Activated CD4-positive, alpha-beta T cell treated with anti-CD3 and anti-CD28 coated beads, Interleukin-2, amount 10 ng/mL, durations not matched to agents 7 days and 5 days (primary cell): ENCODE results near the gene C1QTNF3. TPM values are rescaled to one million over a fixed set of nuclear protein-coding genes. Genes with fewer than 3 reads are reported as not detected.
"Not testable (repeated sequence)": the region's sequence is repeated elsewhere in the genome, so short reads cannot be mapped to it uniquely, and the experiment has no call there.

Source experiments
- CTCF ChIA-PET: fragments of 350-600 bp; sonication (Branson Sonifier 250); formaldehyde crosslinking; loops from one replicate; lab custom pipeline; 2021; ENCODE audit warnings: antibody characterized with exemption; lab: Charles Lee
- POLR2A ChIA-PET: fragments of 350-600 bp; sonication (Branson Sonifier 250); formaldehyde crosslinking; loops from one replicate; lab custom pipeline; 2021; ENCODE audit warnings: antibody characterized with exemption; lab: Charles Lee
- DNase-seq: peaks from one replicate; pipeline ENCODE4 v3.0.0-alpha.2; 2020
- H3K27ac Mint-ChIP-seq: one replicate; pipeline ENCODE4 v1.8.0; 2021; ENCODE audit warnings: mild to moderate bottlenecking, moderate library complexity, mixed read lengths
- H3K27me3 Mint-ChIP-seq: one replicate; pipeline ENCODE4 v1.8.0; 2021; ENCODE audit warnings: mixed read lengths
- H3K36me3 Mint-ChIP-seq: one replicate; pipeline ENCODE4 v1.8.0; 2021; ENCODE audit warnings: low read depth, mixed read lengths
- H3K4me1 Mint-ChIP-seq: one replicate; pipeline ENCODE4 v1.8.0; 2021; ENCODE audit warnings: mixed read lengths
- H3K4me3 Mint-ChIP-seq: one replicate; pipeline ENCODE4 v1.8.0; 2021; ENCODE audit warnings: mild to moderate bottlenecking, moderate library complexity, mixed read lengths
- H3K9me3 Mint-ChIP-seq: one replicate; pipeline ENCODE4 v1.8.0; 2021; ENCODE audit warnings: mixed read lengths
- total RNA-seq, 2 experiments: library from RNA; stranded (reverse); gene quantifications; one replicate each; pipeline ENCODE4 v1.2.3, GENCODE V29; 2021

The C1QTNF3 gene, protein sequence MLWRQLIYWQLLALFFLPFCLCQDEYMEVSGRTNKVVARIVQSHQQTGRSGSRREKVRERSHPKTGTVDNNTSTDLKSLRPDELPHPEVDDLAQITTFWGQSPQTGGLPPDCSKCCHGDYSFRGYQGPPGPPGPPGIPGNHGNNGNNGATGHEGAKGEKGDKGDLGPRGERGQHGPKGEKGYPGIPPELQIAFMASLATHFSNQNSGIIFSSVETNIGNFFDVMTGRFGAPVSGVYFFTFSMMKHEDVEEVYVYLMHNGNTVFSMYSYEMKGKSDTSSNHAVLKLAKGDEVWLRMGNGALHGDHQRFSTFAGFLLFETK
- 1 to 10 TPM; 4.5 to 5.2 TPM for total RNA-seq

DNA sequence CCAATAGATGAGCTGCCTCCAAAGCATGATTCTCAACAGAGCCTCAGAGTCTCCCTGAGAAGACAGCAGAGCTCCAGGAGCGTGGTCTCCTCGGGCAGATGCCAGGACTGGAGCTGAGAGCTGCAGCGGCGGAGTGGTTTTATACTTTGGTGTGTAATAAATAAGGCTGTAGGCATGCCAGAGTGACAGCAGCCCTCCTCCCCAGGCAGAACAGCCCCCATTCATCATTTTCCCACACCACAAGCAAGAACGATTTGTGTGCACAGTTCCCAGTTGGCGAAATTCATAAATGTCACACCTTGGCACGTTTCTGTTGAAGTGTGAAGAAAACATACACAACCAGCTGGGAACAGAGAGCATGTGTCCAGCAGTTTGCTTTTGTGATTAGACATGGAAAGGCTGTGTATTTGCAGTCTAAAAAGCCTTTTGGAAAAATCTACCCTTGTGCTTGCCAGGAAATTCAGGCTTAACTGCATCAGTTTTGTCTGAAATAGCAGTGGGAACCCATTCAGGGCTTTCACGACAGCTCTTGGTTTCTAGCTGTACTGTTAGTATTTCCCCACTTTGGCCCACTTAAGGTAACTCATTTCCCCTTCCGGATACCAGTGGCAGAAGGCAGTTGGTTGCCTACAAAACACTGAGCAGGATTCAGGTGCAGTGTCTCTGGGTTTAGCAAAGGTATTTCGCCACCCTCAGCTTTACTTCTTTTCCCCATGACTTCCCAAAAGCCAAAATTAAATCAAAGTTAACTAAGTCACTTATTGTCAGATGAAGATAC, at the start of gene C1QTNF3:
C1QTNF3 (minus strand) TSS at position 115 of the 778 bp plus-strand sequence; CDS start at position 27, 88 bp downstream.
- no peak within 1 kb of the TSS for H3K4me3 Mint-ChIP-seq
- peaks cover 3% of the 10 kb centered on the region for H3K36me3 Mint-ChIP-seq
- ChIA-PET POLR2A (no interaction called here), CTCF (interaction anchor here (1.0 kb wide), 1 partner anchor 28 kb away, joined by 3 read pairs; no protein-coding TSS in a partner anchor)
- H3K27me3 Mint-ChIP-seq: no peaks in the 10 kb centered on the region
- no peak for DNase-seq
- no peak within 1 kb of the TSS for H3K27ac Mint-ChIP-seq
- H3K9me3 Mint-ChIP-seq: no peaks in the 10 kb centered on the region
- no peaks in the 10 kb centered on the region for H3K4me1 Mint-ChIP-seq

DNA sequence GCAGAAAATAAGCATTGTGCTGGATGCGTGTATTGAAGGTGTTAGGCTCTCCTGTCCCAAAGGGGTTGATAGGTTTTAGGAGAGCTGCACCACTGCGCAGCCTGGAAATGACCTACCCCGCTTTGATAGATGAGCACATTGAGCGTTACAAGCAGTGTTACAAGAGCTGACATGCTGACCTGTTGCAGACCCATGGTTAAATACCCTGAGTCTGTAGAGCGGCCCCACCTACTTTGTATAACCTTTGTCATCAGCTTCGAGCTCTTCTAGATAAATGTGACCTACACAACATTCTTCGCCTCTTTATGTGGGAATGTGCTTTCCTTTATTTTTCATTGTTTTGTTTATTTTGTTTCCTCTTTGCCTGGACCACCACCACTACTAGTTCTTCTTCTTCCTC, 48.0 kb upstream of the C1QTNF3 start:
- DNase-seq, CTCF ChIA-PET, H3K9me3 Mint-ChIP-seq, POLR2A ChIA-PET, H3K4me1 Mint-ChIP-seq, H3K36me3 Mint-ChIP-seq, H3K27ac Mint-ChIP-seq, H3K4me3 Mint-ChIP-seq, H3K27me3 Mint-ChIP-seq: not testable (repeated sequence)

DNA sequence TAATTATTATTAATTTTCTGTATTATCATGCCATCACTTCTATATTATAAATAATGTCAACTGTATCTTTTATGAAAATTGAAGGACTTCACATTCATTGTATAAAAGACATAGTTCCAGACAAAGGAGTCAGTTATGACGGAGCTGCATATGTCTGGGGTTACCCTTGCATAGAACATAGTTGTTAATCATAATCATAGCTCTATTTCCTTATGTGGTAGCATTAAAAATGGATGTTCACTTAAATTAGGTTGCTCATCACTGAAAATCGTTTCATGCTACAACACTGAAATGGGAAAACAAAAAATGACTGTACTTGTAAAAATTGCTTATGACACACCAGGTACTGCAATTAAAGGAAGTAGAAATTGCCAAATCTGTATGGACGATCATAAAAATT, 46.8 kb upstream of the C1QTNF3 start:
- H3K36me3 Mint-ChIP-seq, H3K4me1 Mint-ChIP-seq, DNase-seq, H3K4me3 Mint-ChIP-seq, H3K9me3 Mint-ChIP-seq, POLR2A ChIA-PET, CTCF ChIA-PET, H3K27ac Mint-ChIP-seq, H3K27me3 Mint-ChIP-seq: not testable (repeated sequence)

DNA sequence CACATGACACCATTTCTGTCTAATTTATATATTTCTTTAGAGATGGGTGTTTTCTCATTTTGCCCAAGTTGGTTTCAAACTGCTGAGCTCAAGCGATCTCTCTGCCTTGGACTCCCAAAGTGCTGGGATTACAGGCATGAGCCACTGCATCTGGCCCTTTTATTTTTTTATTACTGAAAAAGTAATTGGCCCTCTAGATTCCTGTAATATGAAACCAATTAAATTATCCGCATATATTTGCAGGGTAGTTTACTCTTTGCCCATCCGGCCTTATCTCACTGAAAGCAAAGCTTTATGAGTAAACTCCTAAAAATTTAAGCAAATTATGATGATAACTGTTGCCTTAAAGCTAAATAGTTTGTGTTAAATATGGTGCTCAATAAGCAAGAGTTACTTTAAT, 44.7 kb upstream of the C1QTNF3 start:
- DNase-seq, H3K4me3 Mint-ChIP-seq, H3K27ac Mint-ChIP-seq, CTCF ChIA-PET, H3K36me3 Mint-ChIP-seq, H3K9me3 Mint-ChIP-seq, H3K27me3 Mint-ChIP-seq, POLR2A ChIA-PET, H3K4me1 Mint-ChIP-seq: not testable (repeated sequence)

DNA sequence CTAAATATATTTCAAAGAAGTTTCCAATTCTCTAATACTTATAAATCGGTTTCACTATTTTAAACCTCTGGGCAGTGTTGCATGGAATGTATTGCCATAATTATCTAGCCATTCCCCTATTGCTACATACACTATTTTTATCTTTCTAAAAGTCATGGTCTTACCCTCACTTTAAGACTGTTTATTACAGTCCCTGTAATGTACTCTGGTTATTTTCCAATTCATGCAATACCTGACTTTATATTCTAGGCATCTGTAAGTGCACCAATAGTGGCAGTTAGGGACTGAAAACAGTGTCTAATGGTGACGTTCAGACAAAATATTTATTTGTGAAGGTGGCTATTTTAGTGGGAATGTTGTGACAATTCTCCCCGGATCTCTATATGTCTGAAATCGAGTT, 40.9 kb upstream of the C1QTNF3 start:
- H3K4me1 Mint-ChIP-seq, CTCF ChIA-PET, H3K4me3 Mint-ChIP-seq, H3K9me3 Mint-ChIP-seq, POLR2A ChIA-PET, DNase-seq, H3K27ac Mint-ChIP-seq, H3K27me3 Mint-ChIP-seq, H3K36me3 Mint-ChIP-seq: not testable (repeated sequence)

DNA sequence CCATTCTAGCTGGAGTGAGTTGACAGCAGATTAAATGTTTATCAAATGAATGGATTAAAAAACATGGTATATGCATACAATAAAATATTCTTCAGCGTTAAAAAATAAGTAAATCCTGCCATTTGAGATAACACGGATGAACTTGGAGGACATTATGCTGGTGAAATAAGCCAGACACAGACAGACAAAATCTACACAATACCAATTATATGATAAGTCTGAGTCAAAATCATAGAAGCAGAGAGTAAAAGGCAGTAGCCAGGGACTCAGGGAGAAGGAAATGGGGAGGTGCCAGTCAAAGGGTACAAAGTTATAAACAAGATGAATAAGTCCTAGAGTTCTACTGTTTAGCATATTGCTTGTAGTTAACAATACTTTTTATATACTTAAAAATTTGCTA, 36.5 kb upstream of the C1QTNF3 start:
- H3K4me3 Mint-ChIP-seq, H3K4me1 Mint-ChIP-seq, DNase-seq, H3K36me3 Mint-ChIP-seq, CTCF ChIA-PET, H3K27ac Mint-ChIP-seq, H3K9me3 Mint-ChIP-seq, H3K27me3 Mint-ChIP-seq, POLR2A ChIA-PET: not testable (repeated sequence)

DNA sequence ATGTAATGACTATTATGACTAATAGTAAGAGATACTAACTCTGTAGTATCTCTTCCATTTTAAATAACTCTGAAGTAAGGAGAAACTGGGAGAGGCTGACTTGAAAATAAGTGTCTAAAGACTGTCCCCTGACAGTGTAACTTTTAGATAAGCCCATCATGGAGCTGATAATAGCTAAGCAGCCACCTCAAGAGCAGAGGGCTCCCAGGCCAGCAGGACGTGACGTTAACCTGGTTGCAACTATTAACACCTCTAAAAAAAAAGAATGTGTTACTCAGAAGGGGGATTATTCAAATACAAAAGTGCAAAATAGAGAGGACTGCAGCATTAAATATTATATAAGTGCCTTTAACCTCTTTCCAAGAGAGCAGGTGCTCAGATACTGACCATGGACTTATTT, 34.6 kb upstream of the C1QTNF3 start:
- DNase-seq, H3K36me3 Mint-ChIP-seq, H3K9me3 Mint-ChIP-seq, CTCF ChIA-PET, POLR2A ChIA-PET, H3K27me3 Mint-ChIP-seq, H3K4me1 Mint-ChIP-seq, H3K4me3 Mint-ChIP-seq, H3K27ac Mint-ChIP-seq: not testable (repeated sequence)

DNA sequence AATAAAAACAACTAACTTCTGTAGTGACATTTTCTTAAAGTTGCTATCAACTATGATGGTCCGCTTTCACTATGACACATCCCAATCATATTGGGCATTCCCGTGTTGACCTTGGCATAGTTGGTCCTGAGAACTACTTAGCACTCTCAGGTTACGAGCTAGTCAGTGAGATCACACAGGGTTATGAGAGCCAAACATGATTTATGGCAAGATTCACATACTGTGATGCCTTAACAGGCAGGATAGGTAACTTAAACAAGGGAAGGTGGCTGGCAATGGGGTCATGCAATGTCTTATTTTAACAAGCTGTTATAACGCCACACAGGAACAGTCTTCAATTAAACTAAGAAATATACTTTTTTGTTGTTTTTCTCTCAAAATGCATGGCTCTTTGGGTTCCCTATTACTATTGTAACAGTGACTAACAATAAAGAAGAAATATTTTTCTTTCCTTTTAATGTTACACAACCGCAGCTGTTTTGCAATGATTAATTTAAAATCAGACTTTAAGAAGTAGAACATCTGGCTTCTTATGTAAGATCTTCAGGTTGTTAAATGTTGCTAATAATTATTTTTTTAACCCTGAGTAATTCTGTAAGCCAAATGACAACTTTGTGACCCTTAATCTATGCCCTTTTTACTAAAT, 33.8 kb upstream of the C1QTNF3 start:
- H3K27me3 Mint-ChIP-seq, H3K36me3 Mint-ChIP-seq, H3K9me3 Mint-ChIP-seq, POLR2A ChIA-PET, H3K27ac Mint-ChIP-seq, H3K4me3 Mint-ChIP-seq, H3K4me1 Mint-ChIP-seq, CTCF ChIA-PET, DNase-seq: not testable (repeated sequence)

DNA sequence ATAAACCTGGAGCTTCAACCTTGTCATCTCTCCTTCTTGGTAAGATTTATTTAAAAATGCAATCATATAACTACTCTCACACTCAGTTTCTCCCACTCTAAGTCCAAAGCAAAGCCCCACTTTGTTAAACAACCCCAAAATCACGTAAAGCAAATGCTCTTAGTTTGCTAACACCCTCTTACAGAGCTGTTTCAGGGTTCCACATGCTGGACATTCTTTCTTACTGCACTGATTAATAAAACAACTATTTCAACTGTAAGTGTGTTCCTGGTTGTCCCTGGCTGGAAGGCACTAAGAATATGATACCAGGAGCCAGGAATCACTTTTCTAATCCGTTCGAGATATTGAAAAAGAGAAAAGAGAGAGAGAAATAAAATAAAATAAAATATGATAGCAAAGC, 31.5 kb upstream of the C1QTNF3 start:
- H3K4me3 Mint-ChIP-seq, H3K27me3 Mint-ChIP-seq, H3K9me3 Mint-ChIP-seq, H3K27ac Mint-ChIP-seq, H3K36me3 Mint-ChIP-seq, POLR2A ChIA-PET, H3K4me1 Mint-ChIP-seq, DNase-seq, CTCF ChIA-PET: not testable (repeated sequence)

DNA sequence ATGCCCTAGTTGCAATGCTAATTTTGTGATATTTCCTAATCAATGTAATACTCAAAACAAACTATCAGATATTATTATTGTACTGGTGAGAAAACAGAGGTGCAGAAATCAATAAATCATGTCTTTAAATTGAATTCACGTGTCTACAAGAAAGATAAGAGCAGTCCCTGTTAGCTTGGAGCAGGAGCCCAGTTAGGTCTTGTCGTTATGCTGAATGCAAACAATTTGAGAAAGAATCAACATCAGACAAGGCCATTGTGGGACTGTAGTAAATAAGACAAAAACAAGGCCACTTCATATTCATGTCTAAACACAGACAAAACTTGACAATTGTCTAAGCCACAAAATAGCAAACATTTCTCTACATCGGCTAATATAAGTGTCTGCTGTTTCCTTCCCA, 31.1 kb upstream of the C1QTNF3 start:
- DNase-seq, H3K9me3 Mint-ChIP-seq, H3K36me3 Mint-ChIP-seq, H3K4me1 Mint-ChIP-seq, H3K27ac Mint-ChIP-seq, POLR2A ChIA-PET, H3K4me3 Mint-ChIP-seq, H3K27me3 Mint-ChIP-seq, CTCF ChIA-PET: not testable (repeated sequence)

DNA sequence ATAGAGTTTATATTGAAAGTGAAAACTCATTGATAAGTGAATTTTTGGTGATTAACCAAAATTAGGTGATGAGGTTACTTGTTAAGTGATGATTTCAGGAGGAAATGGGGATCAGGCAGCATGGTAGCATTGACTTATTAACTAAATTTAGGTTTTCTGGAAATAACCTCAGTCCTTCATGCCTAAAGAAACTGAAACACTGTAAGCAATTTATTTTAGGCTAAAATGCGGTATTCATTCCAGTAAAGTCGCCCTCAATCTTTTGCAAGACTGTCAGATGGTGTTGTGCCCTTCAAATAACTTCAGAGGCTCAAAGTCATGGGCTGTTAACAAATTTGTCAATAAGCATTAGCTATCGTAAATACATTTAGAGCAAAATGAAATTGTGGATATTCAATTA, 27.6 kb upstream of the C1QTNF3 start:
- H3K9me3 Mint-ChIP-seq, H3K27me3 Mint-ChIP-seq, H3K4me1 Mint-ChIP-seq, POLR2A ChIA-PET, DNase-seq, CTCF ChIA-PET, H3K36me3 Mint-ChIP-seq, H3K4me3 Mint-ChIP-seq, H3K27ac Mint-ChIP-seq: not testable (repeated sequence)

DNA sequence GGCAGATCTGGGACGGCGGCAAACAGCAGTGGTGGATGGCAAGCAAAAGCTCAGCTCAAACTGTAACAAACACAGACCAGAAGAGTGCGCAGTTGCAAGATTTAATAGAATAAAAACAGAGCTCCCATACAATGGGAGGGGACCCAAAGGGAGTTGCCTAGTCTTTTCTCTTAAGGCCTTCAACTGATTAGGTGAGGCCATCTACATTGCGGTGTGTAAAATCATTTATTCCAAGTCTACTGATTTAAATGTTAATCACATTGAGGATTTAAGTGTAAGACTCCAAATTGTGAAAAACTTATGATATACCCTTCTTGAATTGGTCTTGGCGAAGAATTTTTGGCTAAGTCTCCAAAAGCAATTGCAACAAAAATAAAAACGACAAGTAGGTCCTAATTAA, 21.6 kb upstream of the C1QTNF3 start:
- H3K4me3 Mint-ChIP-seq: no peak overlapping the region
- DNase-seq: no peak
- H3K9me3 Mint-ChIP-seq: peaks cover 6% of the 10 kb centered on the region
- peaks cover 9% of the 10 kb centered on the region for H3K36me3 Mint-ChIP-seq
- H3K27ac Mint-ChIP-seq: no peak overlapping the region
- no peaks in the 10 kb centered on the region for H3K27me3 Mint-ChIP-seq
- H3K4me1 Mint-ChIP-seq: no peaks in the 10 kb centered on the region
- ChIA-PET POLR2A (no interaction called here), CTCF (interaction anchor here (1.0 kb wide), 1 partner anchor 67 kb away, joined by 3 read pairs; no protein-coding TSS in a partner anchor)

DNA sequence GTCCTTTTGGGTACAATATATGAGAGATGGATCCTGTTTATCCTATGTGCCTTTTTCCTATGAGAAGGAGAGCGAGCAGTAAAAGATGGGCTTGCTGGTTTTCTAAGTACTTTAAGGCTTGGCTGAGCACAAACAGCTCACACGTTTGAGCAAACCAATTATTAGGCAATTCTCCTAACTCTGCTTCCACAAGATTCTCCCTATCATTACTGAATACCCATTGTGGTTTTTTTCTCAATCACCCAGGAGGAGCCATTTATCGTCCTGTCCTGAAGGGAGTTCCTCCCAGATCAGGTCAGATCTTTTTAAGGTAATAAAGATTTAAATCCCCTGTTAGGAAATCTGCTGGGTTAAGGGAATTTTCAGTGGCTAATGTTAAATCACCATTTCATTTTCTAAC, 19.4 kb upstream of the C1QTNF3 start:
- H3K27ac Mint-ChIP-seq: no peak overlapping the region
- H3K4me1 Mint-ChIP-seq: no peaks in the 10 kb centered on the region
- no peaks in the 10 kb centered on the region for H3K27me3 Mint-ChIP-seq
- ChIA-PET CTCF (no interaction called here), POLR2A (no interaction called here)
- DNase-seq: no peak
- no peak overlapping the region for H3K4me3 Mint-ChIP-seq
- peaks cover 6% of the 10 kb centered on the region for H3K9me3 Mint-ChIP-seq
- peaks cover 9% of the 10 kb centered on the region for H3K36me3 Mint-ChIP-seq
